Measurements from ENCODE around the gene GPM6B. TPM values are rescaled to one million over a fixed set of nuclear protein-coding genes. Genes with fewer than 3 reads are reported as not detected.

The GPM6B gene
- total and polyA plus RNA-seq, 4 donors: 6.3 to 19.6 (median 16.0) TPM

DNA sequence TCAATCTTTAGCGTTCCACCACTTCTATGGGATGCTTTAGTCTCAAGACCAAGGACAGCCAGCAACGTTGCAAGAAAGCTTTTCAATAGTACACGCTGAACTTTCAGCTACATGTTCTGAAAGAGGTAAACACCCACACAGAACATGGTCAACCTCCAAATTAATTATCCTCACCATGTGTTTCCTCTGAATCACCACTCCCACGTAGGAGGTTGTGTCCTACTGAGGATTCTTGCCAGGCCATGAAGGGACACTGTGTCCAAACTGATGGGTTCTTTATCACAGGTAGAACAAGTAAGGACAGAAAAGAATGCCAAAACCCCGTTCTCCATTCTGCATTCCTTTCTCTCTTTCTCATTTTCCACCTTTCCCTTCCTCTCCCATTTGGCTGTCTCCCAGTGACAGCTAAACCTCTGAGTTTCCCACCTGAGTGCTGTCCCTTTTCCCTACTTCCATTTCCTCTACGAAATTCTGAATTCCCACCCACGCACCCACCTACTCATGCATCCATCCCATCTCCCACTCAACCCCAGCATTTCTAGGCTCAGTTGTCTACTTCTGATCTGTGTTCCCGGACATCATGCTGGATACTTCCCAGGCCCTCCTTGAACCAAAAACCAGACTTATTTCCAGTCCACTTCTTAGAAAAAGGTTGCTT is 29.0 kb upstream of the GPM6B start:
- H3K36me3 ChIP-seq (ENCODE audit: control insufficient read depth in 1 of 2, insufficient read depth in 2 of 2, low read length in 1 of 2): no peaks in the 10 kb centered on the region
- DNase-seq (no peak), ATAC-seq (ENCODE audit: low FRiP score) (no peak)
- no peaks in the 10 kb centered on the region for H3K9me3 ChIP-seq (ENCODE audit: control insufficient read depth, low read length)
- intact Hi-C loops (cut with DNase I): no loop called here
- no peaks in the 10 kb centered on the region for H3K27me3 ChIP-seq (ENCODE audit: control insufficient read depth in 1 of 2, insufficient read depth in 2 of 2, low read length in 1 of 2)
- H3K4me1 ChIP-seq (ENCODE audit: control insufficient read depth in 1 of 2, insufficient read depth in 2 of 2, low read length in 2 of 2): no peaks in the 10 kb centered on the region
- H3K27ac ChIP-seq (ENCODE audit: low read depth in 1 of 2, low read length in 2 of 2): no peak overlapping the region
- H3K4me3 ChIP-seq (ENCODE audit: low read length in 2 of 2): no peak overlapping the region
- WGBS, 2 donors: 83 to 85% methylated on average over 8 of the region's 8 CpGs

DNA sequence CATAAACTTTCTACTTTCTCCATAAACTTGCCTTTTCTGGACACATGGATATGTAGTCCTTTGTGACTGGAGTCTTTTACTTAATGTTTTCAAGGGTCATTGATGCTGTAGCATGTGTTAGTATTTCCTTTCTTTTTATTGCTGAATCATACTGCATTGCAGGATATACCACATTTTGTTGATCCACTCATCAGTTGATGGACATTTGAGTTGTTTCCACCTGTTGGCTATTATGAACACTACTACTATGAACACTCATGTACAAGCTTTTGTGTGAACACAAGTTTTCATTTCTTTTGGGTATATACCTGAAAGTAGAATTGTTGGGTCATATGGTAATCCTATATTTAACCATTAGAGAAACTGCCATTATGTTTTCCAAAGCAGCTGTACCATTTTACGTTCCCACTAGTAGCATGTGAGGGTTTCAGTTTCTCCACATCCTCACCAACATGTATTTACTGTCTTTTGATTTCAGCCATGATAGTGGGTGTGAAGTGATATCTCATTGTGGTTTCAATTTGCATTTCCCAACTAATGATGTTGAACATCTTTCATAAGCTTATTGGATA is 26.3 kb upstream of the GPM6B start:
- Histone ChIP-seq H3K9me3 (ENCODE audit: control insufficient read depth, low read length) (no peaks in the 10 kb centered on the region), H3K4me3 (ENCODE audit: low read length in 2 of 2) (no peak overlapping the region), H3K27me3 (ENCODE audit: control insufficient read depth in 1 of 2, insufficient read depth in 2 of 2, low read length in 1 of 2) (no peaks in the 10 kb centered on the region), H3K27ac (ENCODE audit: low read depth in 1 of 2, low read length in 2 of 2) (no peak overlapping the region), H3K36me3 (ENCODE audit: control insufficient read depth in 1 of 2, insufficient read depth in 2 of 2, low read length in 1 of 2) (no peaks in the 10 kb centered on the region), H3K4me1 (ENCODE audit: control insufficient read depth in 1 of 2, insufficient read depth in 2 of 2, low read length in 2 of 2) (no peaks in the 10 kb centered on the region)
- no peak for ATAC-seq (ENCODE audit: low FRiP score)
- intact Hi-C loops (cut with DNase I): no loop called here
- WGBS, 2 donors: 86 to 98% methylated on average over 1 of the region's 1 CpG
- no peak for DNase-seq

- WGBS, 2 donors: 73 to 95% methylated on average over 7 of the region's 7 CpGs
These were observed 23.2 kb upstream of the GPM6B start for GRCh38 chrX:13840121-13840520.

GRCh38 chrX:13837290-13837745 is 20.4 kb upstream of the GPM6B start:
- no peak for ATAC-seq (ENCODE audit: low FRiP score)
- H3K27ac ChIP-seq (ENCODE audit: low read depth in 1 of 2, low read length in 2 of 2): no peak overlapping the region
- no peaks in the 10 kb centered on the region for H3K27me3 ChIP-seq (ENCODE audit: control insufficient read depth in 1 of 2, insufficient read depth in 2 of 2, low read length in 1 of 2)
- intact Hi-C loops (cut with DNase I): no loop called here
- 16 to 53% methylated on average over 7 of the region's 7 CpGs for WGBS, 2 donors
- H3K36me3 ChIP-seq (ENCODE audit: control insufficient read depth in 1 of 2, insufficient read depth in 2 of 2, low read length in 1 of 2): no peaks in the 10 kb centered on the region
- H3K4me3 ChIP-seq (ENCODE audit: low read length in 2 of 2): no peak overlapping the region
- no peak for DNase-seq
- H3K9me3 ChIP-seq (ENCODE audit: control insufficient read depth, low read length): no peaks in the 10 kb centered on the region
- no peaks in the 10 kb centered on the region for H3K4me1 ChIP-seq (ENCODE audit: control insufficient read depth in 1 of 2, insufficient read depth in 2 of 2, low read length in 2 of 2)

More at GRCh38 chrX:13840121-13840520, 23.2 kb upstream of the GPM6B start:
- ATAC-seq (ENCODE audit: low FRiP score): no peak
- no peaks in the 10 kb centered on the region for H3K9me3 ChIP-seq (ENCODE audit: control insufficient read depth, low read length)
- H3K4me1 ChIP-seq (ENCODE audit: control insufficient read depth in 1 of 2, insufficient read depth in 2 of 2, low read length in 2 of 2): no peaks in the 10 kb centered on the region
- DNase-seq: no peak
- intact Hi-C loops (cut with DNase I): no loop called here
- no peaks in the 10 kb centered on the region for H3K36me3 ChIP-seq (ENCODE audit: control insufficient read depth in 1 of 2, insufficient read depth in 2 of 2, low read length in 1 of 2)
- no peak overlapping the region for H3K27ac ChIP-seq (ENCODE audit: low read depth in 1 of 2, low read length in 2 of 2)
- no peaks in the 10 kb centered on the region for H3K27me3 ChIP-seq (ENCODE audit: control insufficient read depth in 1 of 2, insufficient read depth in 2 of 2, low read length in 1 of 2)
- no peak overlapping the region for H3K4me3 ChIP-seq (ENCODE audit: low read length in 2 of 2)

GRCh38 chrX:13836575-13836974 is 19.7 kb upstream of the GPM6B start:
- ATAC-seq (ENCODE audit: low FRiP score) (no peak), DNase-seq (no peak)
- no peaks in the 10 kb centered on the region for H3K4me1 ChIP-seq (ENCODE audit: control insufficient read depth in 1 of 2, insufficient read depth in 2 of 2, low read length in 2 of 2)
- no peak overlapping the region for H3K27ac ChIP-seq (ENCODE audit: low read depth in 1 of 2, low read length in 2 of 2)
- H3K36me3 ChIP-seq (ENCODE audit: control insufficient read depth in 1 of 2, insufficient read depth in 2 of 2, low read length in 1 of 2): no peaks in the 10 kb centered on the region
- no peaks in the 10 kb centered on the region for H3K27me3 ChIP-seq (ENCODE audit: control insufficient read depth in 1 of 2, insufficient read depth in 2 of 2, low read length in 1 of 2)
- intact Hi-C loops (cut with DNase I): no loop called here
- no peaks in the 10 kb centered on the region for H3K9me3 ChIP-seq (ENCODE audit: control insufficient read depth, low read length)
- no peak overlapping the region for H3K4me3 ChIP-seq (ENCODE audit: low read length in 2 of 2)
- 72 to 87% methylated on average over 6 of the region's 6 CpGs for WGBS, 2 donors

- Histone ChIP-seq H3K4me3 (ENCODE audit: low read length in 2 of 2) (no peak overlapping the region), H3K36me3 (ENCODE audit: control insufficient read depth in 1 of 2, insufficient read depth in 2 of 2, low read length in 1 of 2) (no peaks in the 10 kb centered on the region), H3K27ac (ENCODE audit: low read depth in 1 of 2, low read length in 2 of 2) (no peak overlapping the region), H3K9me3 (ENCODE audit: control insufficient read depth, low read length) (no peaks in the 10 kb centered on the region), H3K27me3 (ENCODE audit: control insufficient read depth in 1 of 2, insufficient read depth in 2 of 2, low read length in 1 of 2) (no peaks in the 10 kb centered on the region), H3K4me1 (ENCODE audit: control insufficient read depth in 1 of 2, insufficient read depth in 2 of 2, low read length in 2 of 2) (no peaks in the 10 kb centered on the region)
- 37 to 68% methylated on average over 4 of the region's 4 CpGs for WGBS, 2 donors
- DNase-seq (no peak), ATAC-seq (ENCODE audit: low FRiP score) (no peak)
- intact Hi-C loops (cut with DNase I): no loop called here
These were observed 18.9 kb upstream of the GPM6B start for GRCh38 chrX:13835825-13836224.

- intact Hi-C loops (cut with DNase I): no loop called here
- no peak for DNase-seq
- H3K9me3 ChIP-seq (ENCODE audit: control insufficient read depth, low read length): no peaks in the 10 kb centered on the region
- no peaks in the 10 kb centered on the region for H3K36me3 ChIP-seq (ENCODE audit: control insufficient read depth in 1 of 2, insufficient read depth in 2 of 2, low read length in 1 of 2)
- H3K4me1 ChIP-seq (ENCODE audit: control insufficient read depth in 1 of 2, insufficient read depth in 2 of 2, low read length in 2 of 2): no peaks in the 10 kb centered on the region
- no peaks in the 10 kb centered on the region for H3K27me3 ChIP-seq (ENCODE audit: control insufficient read depth in 1 of 2, insufficient read depth in 2 of 2, low read length in 1 of 2)
- no peak overlapping the region for H3K4me3 ChIP-seq (ENCODE audit: low read length in 2 of 2)
- no peak for ATAC-seq (ENCODE audit: low FRiP score)
- no peak overlapping the region for H3K27ac ChIP-seq (ENCODE audit: low read depth in 1 of 2, low read length in 2 of 2)
- 84 to 97% methylated on average over 2 of the region's 2 CpGs for WGBS, 2 donors
These were observed 17.5 kb upstream of the GPM6B start for GRCh38 chrX:13834355-13834754.

DNA sequence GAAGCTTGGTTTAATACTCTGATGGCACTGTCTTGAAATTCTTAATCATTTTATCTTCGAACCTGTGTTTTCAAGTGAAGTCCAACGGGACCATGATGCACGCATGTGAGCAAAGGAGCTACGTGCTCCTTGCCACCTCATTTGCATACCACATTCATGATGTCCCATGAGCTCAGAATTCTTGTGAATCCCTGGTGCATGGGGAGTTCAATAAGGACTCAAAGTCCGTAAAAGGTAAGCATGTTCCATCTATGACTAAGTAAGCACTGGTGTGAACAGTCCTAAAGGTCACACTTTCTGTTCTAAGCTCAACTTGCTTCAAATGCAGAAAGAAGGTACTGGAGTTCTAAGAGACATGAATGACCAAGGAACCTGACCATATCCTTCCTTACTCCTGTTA is 13.1 kb upstream of the GPM6B start:
- H3K27ac ChIP-seq (ENCODE audit: low read depth in 1 of 2, low read length in 2 of 2): no peak overlapping the region
- no peaks in the 10 kb centered on the region for H3K36me3 ChIP-seq (ENCODE audit: control insufficient read depth in 1 of 2, insufficient read depth in 2 of 2, low read length in 1 of 2)
- DNase-seq: no peak
- intact Hi-C loops (cut with DNase I): no loop called here
- no peak overlapping the region for H3K4me3 ChIP-seq (ENCODE audit: low read length in 2 of 2)
- no peaks in the 10 kb centered on the region for H3K9me3 ChIP-seq (ENCODE audit: control insufficient read depth, low read length)
- 96% methylated on average over 5 of the region's 5 CpGs for WGBS, 2 donors
- ATAC-seq (ENCODE audit: low FRiP score): no peak
- H3K4me1 ChIP-seq (ENCODE audit: control insufficient read depth in 1 of 2, insufficient read depth in 2 of 2, low read length in 2 of 2): no peaks in the 10 kb centered on the region
- no peaks in the 10 kb centered on the region for H3K27me3 ChIP-seq (ENCODE audit: control insufficient read depth in 1 of 2, insufficient read depth in 2 of 2, low read length in 1 of 2)

DNA sequence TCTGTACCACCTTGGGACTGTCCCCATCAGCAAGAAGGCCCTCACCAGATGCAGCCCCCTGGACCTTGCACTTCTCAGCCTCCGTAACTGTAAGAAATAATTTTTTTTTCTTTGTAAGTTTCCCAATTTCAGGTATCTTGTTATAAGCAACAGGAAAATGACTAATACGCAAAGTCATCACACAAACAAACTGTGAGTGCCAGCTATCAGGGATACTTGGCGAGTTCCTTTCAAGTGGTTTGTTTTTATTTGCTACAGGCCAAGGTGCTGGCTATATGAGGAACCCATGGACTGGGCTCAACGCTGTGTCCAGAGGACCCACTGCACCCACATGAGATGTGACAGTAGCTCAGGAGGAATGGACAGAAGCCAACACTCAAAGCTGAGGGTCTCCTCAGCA is 11.5 kb upstream of the GPM6B start:
- no peak overlapping the region for H3K27ac ChIP-seq (ENCODE audit: low read depth in 1 of 2, low read length in 2 of 2)
- ATAC-seq (ENCODE audit: low FRiP score) (no peak), DNase-seq (no peak)
- H3K27me3 ChIP-seq (ENCODE audit: control insufficient read depth in 1 of 2, insufficient read depth in 2 of 2, low read length in 1 of 2): no peaks in the 10 kb centered on the region
- intact Hi-C loops (cut with DNase I): no loop called here
- no peak overlapping the region for H3K4me3 ChIP-seq (ENCODE audit: low read length in 2 of 2)
- H3K36me3 ChIP-seq (ENCODE audit: control insufficient read depth in 1 of 2, insufficient read depth in 2 of 2, low read length in 1 of 2): no peaks in the 10 kb centered on the region
- 91 to 92% methylated on average over 4 of the region's 4 CpGs for WGBS, 2 donors
- no peaks in the 10 kb centered on the region for H3K4me1 ChIP-seq (ENCODE audit: control insufficient read depth in 1 of 2, insufficient read depth in 2 of 2, low read length in 2 of 2)
- no peaks in the 10 kb centered on the region for H3K9me3 ChIP-seq (ENCODE audit: control insufficient read depth, low read length)

All from aorta (tissue), 5 donors.